ENCODE measurements around the gene RAX.

DNA sequence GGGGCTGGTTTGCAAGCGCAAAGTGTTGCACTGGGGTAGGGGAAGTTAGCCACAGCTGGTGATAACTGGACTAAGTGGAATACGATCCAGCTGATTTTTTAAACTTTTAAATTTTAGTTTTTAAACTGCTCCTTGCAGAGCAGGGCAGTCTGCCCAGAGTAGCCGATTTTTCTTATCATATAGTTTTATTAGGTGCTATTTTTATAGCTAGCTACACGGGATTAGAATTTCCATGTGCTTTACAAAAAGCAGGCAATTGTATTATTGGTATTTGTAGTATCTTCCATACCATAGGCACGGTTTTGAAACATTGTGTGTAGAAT is 35.6 kb upstream of the RAX start:
- TF ChIP-seq, protein P1, sequence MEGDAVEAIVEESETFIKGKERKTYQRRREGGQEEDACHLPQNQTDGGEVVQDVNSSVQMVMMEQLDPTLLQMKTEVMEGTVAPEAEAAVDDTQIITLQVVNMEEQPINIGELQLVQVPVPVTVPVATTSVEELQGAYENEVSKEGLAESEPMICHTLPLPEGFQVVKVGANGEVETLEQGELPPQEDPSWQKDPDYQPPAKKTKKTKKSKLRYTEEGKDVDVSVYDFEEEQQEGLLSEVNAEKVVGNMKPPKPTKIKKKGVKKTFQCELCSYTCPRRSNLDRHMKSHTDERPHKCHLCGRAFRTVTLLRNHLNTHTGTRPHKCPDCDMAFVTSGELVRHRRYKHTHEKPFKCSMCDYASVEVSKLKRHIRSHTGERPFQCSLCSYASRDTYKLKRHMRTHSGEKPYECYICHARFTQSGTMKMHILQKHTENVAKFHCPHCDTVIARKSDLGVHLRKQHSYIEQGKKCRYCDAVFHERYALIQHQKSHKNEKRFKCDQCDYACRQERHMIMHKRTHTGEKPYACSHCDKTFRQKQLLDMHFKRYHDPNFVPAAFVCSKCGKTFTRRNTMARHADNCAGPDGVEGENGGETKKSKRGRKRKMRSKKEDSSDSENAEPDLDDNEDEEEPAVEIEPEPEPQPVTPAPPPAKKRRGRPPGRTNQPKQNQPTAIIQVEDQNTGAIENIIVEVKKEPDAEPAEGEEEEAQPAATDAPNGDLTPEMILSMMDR (conservative IDR thresholded peaks at IDR 0.05; ENCODE audit: low read length), result no peak
- TF ChIP-seq EZH2phosphoT487 (IDR thresholded peaks at IDR 0.05; ENCODE audit: borderline replicate concordance), result no peak

All from Loucy (cell line).